Aorta (tissue), 5 donors: ENCODE data around the gene SGF29. TPM values are rescaled to one million over a fixed set of nuclear protein-coding genes. Genes with fewer than 3 reads are reported as not detected.
A peak's percentile ranks its signal among the peaks of the same experiment; 100 is the strongest.
"Not testable (repeated sequence)": the region's sequence is repeated elsewhere in the genome, so short reads cannot be mapped to it uniquely, and the experiment has no call there.

Experiments used
- ATAC-seq: fragments of 200-7000 bp; cut with Tn5 transposase; one replicate; pipeline ENCODE4 v1.9.1; 2022; ENCODE audit warnings: moderate library complexity; ENCODE audit not compliant: low FRiP score
- DNase-seq, 2 donors: peaks; one replicate each; pipeline ENCODE4 v3.0.0-alpha.2; 2020
- H3K27ac ChIP-seq, 2 donors: one replicate each; pipeline ENCODE4 v1.5.1; 2013; ENCODE audit warnings: low read length in 2 of 2, mild to moderate bottlenecking in 2 of 2, moderate library complexity in 2 of 2, control low read depth in 1 of 2, inconsistent platforms in 1 of 2, low read depth in 1 of 2
- H3K27me3 ChIP-seq, 2 donors: one replicate each; pipeline ENCODE4 v1.6.1; 2013; ENCODE audit warnings: control low read depth in 1 of 2, low read length in 1 of 2, mild to moderate bottlenecking in 1 of 2, moderate library complexity in 1 of 2; ENCODE audit not compliant: insufficient read depth in 2 of 2, control insufficient read depth in 1 of 2
- H3K36me3 ChIP-seq, 2 donors: one replicate each; pipeline ENCODE4 v1.6.1; 2013; ENCODE audit warnings: control low read depth in 1 of 2, low read length in 1 of 2, mild to moderate bottlenecking in 1 of 2; ENCODE audit not compliant: insufficient read depth in 2 of 2, control insufficient read depth in 1 of 2
- H3K4me1 ChIP-seq, 2 donors: one replicate each; pipeline ENCODE4 v1.6.1; 2013; ENCODE audit warnings: low read length in 2 of 2, control low read depth in 1 of 2, mild to moderate bottlenecking in 1 of 2, moderate library complexity in 1 of 2; ENCODE audit not compliant: insufficient read depth in 2 of 2, control insufficient read depth in 1 of 2
- H3K4me3 ChIP-seq, 2 donors: one replicate each; pipeline ENCODE4 v1.5.1; 2013; ENCODE audit warnings: low read length in 2 of 2, control low read depth in 1 of 2, mild to moderate bottlenecking in 1 of 2
- H3K9me3 ChIP-seq: one replicate; pipeline ENCODE4 v1.6.1; 2013; ENCODE audit warnings: mild to moderate bottlenecking, low read length; ENCODE audit not compliant: control insufficient read depth
- WGBS, 2 donors: extraction: QIAGEN DNeasy Blood & Tissue Kit; methylation state at CpG; one replicate each; pipeline ENCODE4 v1.1.7; 2013; 5-methylcytosine and 5-hydroxymethylcytosine counted together
- intact Hi-C, 2 donors: fragments of 100-400 bp; cut with DNase I; formaldehyde crosslinking; loops; one replicate each; pipeline versions ENCODE4 v1.14.2 to v1.15.0; 2022
- polyA plus RNA-seq, 2 donors: library from polyadenylated mRNA; stranded (reverse); fragments of 200-250 nt; gene quantifications; one replicate each; pipeline ENCODE4 v1.2.3, GENCODE V29; 2013
- total RNA-seq, 2 donors: library from RNA; stranded (reverse); fragmentation: NEBNext Ultra II Directional; extraction: Animal tissue kit (Norgen Biotek cat#: 25700); gene quantifications; one replicate each; pipeline ENCODE4 v1.2.1, GENCODE V29; 2021
- donor health status: healthy with polysubstance abuse.
- donor health status: Bipolar disorder and iron deficiency.
- donor health status: DM: no; HTN: no; CAD: no.
- donor health status: DM: no; HTN: no; CAD: no.
- donor health status: DM: yes; HTN: yes; CAD: no.

Gene SGF29
- total and polyA plus RNA-seq, 4 donors = 17.4 to 41.6 (median 20.2) TPM

DNA sequence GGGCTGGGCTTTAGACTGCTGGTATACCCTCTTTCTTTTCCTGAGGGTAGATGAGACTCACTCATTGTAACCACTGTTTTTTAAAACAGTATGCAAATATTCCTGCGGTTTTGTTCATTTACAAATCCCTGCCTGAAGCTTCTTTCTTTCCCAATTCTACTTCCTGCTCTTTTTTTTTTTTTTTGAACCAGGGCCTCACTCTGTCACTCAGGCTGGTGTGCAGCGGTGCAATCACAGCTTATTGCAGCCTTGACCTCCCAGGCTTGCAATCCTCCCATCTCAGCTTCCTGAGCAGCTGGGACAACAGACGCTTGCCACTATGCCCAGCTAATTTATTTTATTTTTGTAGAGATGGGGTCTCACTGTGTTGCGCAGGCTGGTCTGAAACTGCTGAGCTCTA, 64.2 kb downstream of the SGF29 start:
- DNase-seq (no peak), ATAC-seq (no peak)
- Histone ChIP-seq H3K9me3 (no peaks in the 10 kb centered on the region), H3K4me3 (no peak overlapping the region), H3K36me3 (no peaks in the 10 kb centered on the region), H3K4me1 (no peaks in the 10 kb centered on the region), H3K27ac (no peak overlapping the region), H3K27me3 (no peaks in the 10 kb centered on the region)
- intact Hi-C loops = no loop called here
- 69 to 75% methylated on average over 4 of the region's 4 CpGs for WGBS, 2 donors

GRCh38 chr16:28620316-28620715, 66.6 kb downstream of the SGF29 start:
- H3K4me3 ChIP-seq, DNase-seq, H3K27ac ChIP-seq, ATAC-seq, intact Hi-C loops, H3K36me3 ChIP-seq, H3K4me1 ChIP-seq, H3K27me3 ChIP-seq, H3K9me3 ChIP-seq: not testable (repeated sequence)
- 82 to 89% methylated on average over 1 of the region's 1 CpG for WGBS, 2 donors

GRCh38 chr16:28621481-28622155, 67.9 kb downstream of the SGF29 start:
- Histone ChIP-seq H3K4me3 (no peak overlapping the region), H3K36me3 (no peaks in the 10 kb centered on the region), H3K9me3 (no peaks in the 10 kb centered on the region), H3K27me3 (peaks cover 0 to 2% of the 10 kb centered on the region in 2 donors), H3K4me1 (no peaks in the 10 kb centered on the region), H3K27ac (no peak overlapping the region)
- intact Hi-C loops = no loop called here
- 86 to 88% methylated on average over 7 of the region's 7 CpGs for WGBS, 2 donors
- DNase-seq = no peak
- no peak for ATAC-seq

DNA sequence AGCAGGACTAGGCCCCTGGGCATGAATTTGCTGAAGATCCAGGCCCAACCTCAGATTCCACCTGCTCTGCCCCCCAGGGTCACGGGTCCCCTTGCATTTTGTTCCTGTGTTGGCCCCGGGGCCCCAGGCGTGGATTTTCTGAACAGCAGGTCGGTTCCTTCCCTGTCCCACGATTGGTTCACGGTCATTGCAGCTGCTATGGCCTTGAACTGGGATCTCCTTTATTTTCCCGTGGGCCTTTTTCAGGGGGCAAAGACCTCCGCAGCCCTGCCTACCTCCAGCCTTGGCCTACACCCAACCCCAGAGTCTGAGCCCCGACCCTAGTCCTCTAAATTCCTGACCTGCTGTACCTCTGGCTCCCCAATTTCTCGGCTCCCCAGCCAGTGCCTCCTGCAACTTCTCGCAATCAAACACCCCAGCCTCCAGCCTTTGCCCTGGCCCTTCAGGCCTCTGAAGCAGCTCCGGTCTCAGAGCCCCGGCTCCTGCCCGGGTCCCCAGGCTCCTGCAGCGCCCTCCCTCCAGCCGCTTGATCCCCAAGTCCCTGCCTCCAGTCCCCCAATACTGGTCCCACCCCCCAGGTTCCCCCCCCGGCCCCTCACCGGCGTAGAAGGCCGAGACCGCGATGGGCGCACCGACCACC, 68.9 kb downstream of the SGF29 start:
- intact Hi-C loops, H3K27ac ChIP-seq: not testable (repeated sequence)

GRCh38 chr16:28623172-28623711, 69.5 kb downstream of the SGF29 start:
- ATAC-seq (peak; percentile 69), DNase-seq (peak; percentile 56 to 76)
- Histone ChIP-seq H3K27ac (no peak overlapping the region), H3K27me3 (peaks cover 0 to 2% of the 10 kb centered on the region in 2 donors), H3K4me3 (no peak overlapping the region), H3K4me1 (no peaks in the 10 kb centered on the region), H3K36me3 (no peaks in the 10 kb centered on the region), H3K9me3 (no peaks in the 10 kb centered on the region)
- intact Hi-C loops = no loop called here
- WGBS, 2 donors = 1 to 2% methylated on average over 64 to 68 of the region's 68 CpGs

More for the DNA sequence above, 68.9 kb downstream of the SGF29 start:
- H3K27me3 ChIP-seq, H3K36me3 ChIP-seq, H3K9me3 ChIP-seq, DNase-seq, H3K4me3 ChIP-seq, H3K4me1 ChIP-seq: not testable (repeated sequence)
- 50 to 53% methylated on average over 24 of the region's 24 CpGs for WGBS, 2 donors
- ATAC-seq = peak; percentile 33

- ATAC-seq, intact Hi-C loops: not testable (repeated sequence)
Measured at GRCh38 chr16:28630905-28631304, 77.2 kb downstream of the SGF29 start.

GRCh38 chr16:28636093-28636823, 82.5 kb downstream of the SGF29 start:
- H3K4me3 ChIP-seq, intact Hi-C loops, ATAC-seq, H3K27me3 ChIP-seq, H3K9me3 ChIP-seq, DNase-seq, H3K36me3 ChIP-seq, H3K4me1 ChIP-seq, H3K27ac ChIP-seq: not testable (repeated sequence)
- WGBS, 2 donors = 8 to 14% methylated on average over 5 of the region's 5 CpGs

More at GRCh38 chr16:28630905-28631304, 77.2 kb downstream of the SGF29 start:
- H3K36me3 ChIP-seq, H3K27ac ChIP-seq, H3K27me3 ChIP-seq, H3K4me1 ChIP-seq, H3K9me3 ChIP-seq, H3K4me3 ChIP-seq, DNase-seq: not testable (repeated sequence)
- 63 to 64% methylated on average over 4 of the region's 5 CpGs for WGBS, 2 donors

- ATAC-seq, DNase-seq, H3K4me1 ChIP-seq, intact Hi-C loops, H3K4me3 ChIP-seq, H3K9me3 ChIP-seq, H3K36me3 ChIP-seq, H3K27ac ChIP-seq, H3K27me3 ChIP-seq: not testable (repeated sequence)
- WGBS, 2 donors = no CpG with 5 or more reads among the region's 1 CpG
Measured at GRCh38 chr16:28637765-28638164, 84.0 kb downstream of the SGF29 start, which contains the start of gene NPIPB8. TSS of gene NPIPB8 (plus strand) at chr16:28638065. CDS start at chr16:28638361, 296 bp downstream.
